Lung (tissue), 12 donors: ENCODE measurements around the gene NFS1. TPM values are rescaled to one million over a fixed set of nuclear protein-coding genes. Genes with fewer than 3 reads are reported as not detected.
"Not testable (repeated sequence)": the region's sequence is repeated elsewhere in the genome, so short reads cannot be mapped to it uniquely, and the experiment has no call there.

ENCODE experiments used
- ATAC-seq: fragments of 200-7000 bp; cut with Tn5 transposase; one replicate; pipeline ENCODE4 v1.9.1; 2020; ENCODE audit warnings: moderate number of reproducible peaks; ENCODE audit not compliant: insufficient read depth, low FRiP score
- DNase-seq, 3 donors: peaks; one replicate each; pipeline ENCODE4 v3.0.0-alpha.2; 2013 to 2017
- H3K27ac ChIP-seq, 2 donors: one replicate each; pipeline ENCODE4 v1.5.1; 2013; ENCODE audit warnings: mild to moderate bottlenecking in 2 of 2, moderate library complexity in 2 of 2, control low read depth in 1 of 2, inconsistent platforms in 1 of 2, low read depth in 1 of 2, low read length in 1 of 2
- H3K27me3 ChIP-seq, 3 donors: one replicate each; pipeline ENCODE4 v1.5.1; 2013; ENCODE audit warnings: low read length in 2 of 3; ENCODE audit not compliant: control insufficient read depth in 3 of 3, insufficient read depth in 3 of 3
- H3K36me3 ChIP-seq, 4 donors: one replicate each; pipeline ENCODE4 v1.5.1; 2013; ENCODE audit warnings: low read length in 4 of 4, mild to moderate bottlenecking in 1 of 4, moderate library complexity in 1 of 4; ENCODE audit not compliant: control insufficient read depth in 4 of 4, insufficient read depth in 4 of 4
- H3K4me1 ChIP-seq, 5 donors: one replicate each; pipeline ENCODE4 v1.5.1; 2013; ENCODE audit warnings: low read length in 5 of 5, mild to moderate bottlenecking in 2 of 5, moderate library complexity in 1 of 5; ENCODE audit not compliant: control insufficient read depth in 5 of 5, insufficient read depth in 5 of 5
- H3K4me3 ChIP-seq: one replicate; pipeline ENCODE4 v1.5.1; 2013; ENCODE audit warnings: mild to moderate bottlenecking, control low read depth, moderate library complexity
- H3K9ac ChIP-seq, 2 donors: one replicate each; pipeline ENCODE4 v1.5.1; 2013; ENCODE audit warnings: low read length in 2 of 2, control low read depth in 1 of 2; ENCODE audit not compliant: insufficient read depth in 1 of 2
- H3K9me3 ChIP-seq, 4 donors: one replicate each; pipeline ENCODE4 v1.5.1; 2013; ENCODE audit warnings: low read length in 3 of 4, mild to moderate bottlenecking in 1 of 4, moderate library complexity in 1 of 4; ENCODE audit not compliant: control insufficient read depth in 4 of 4, insufficient read depth in 3 of 4
- WGBS, 2 donors: extraction: QIAGEN DNeasy Blood & Tissue Kit; methylation state at CpG; one replicate each; pipeline ENCODE4 v1.1.7; 2013; 5-methylcytosine and 5-hydroxymethylcytosine counted together
- polyA plus RNA-seq, 2 donors: library from polyadenylated mRNA; stranded (reverse); fragments of 200-250 nt; gene quantifications; one replicate each; pipeline ENCODE4 v1.2.1, GENCODE V29; 2013
- total RNA-seq, 2 donors: library from RNA; depleted of rRNA in 1 of 2; stranded (reverse); fragments of >200 nt in 1 of 2; gene quantifications; one replicate each; pipeline ENCODE4 v1.2.1, GENCODE V29; 2014 to 2021
- TF ChIP-seq, protein P1 (sequence below): IDR thresholded peaks from 2 replicates; pipeline ENCODE4 v1.5.1; 2012; ENCODE audit warnings: mild to moderate bottlenecking; ENCODE audit errors: control extremely low read depth, extremely low read depth
- donor health status: control.
- donor health status: control.
- donor health status: Bipolar disorder and iron deficiency.
- donor health status: healthy.
- donor health status: DM: yes; HTN: yes; CAD: no.

NFS1 gene
- total and polyA plus RNA-seq, 4 donors = 18.8 to 33.9 (median 23.7) TPM

GRCh38 chr20:35714127-35714526 is 15.0 kb upstream of the NFS1 start:
- peaks cover 0 to 4% (median 0%) of the 10 kb centered on the region in 5 donors for H3K4me1 ChIP-seq
- DNase-seq (no peak), ATAC-seq (no peak)
- H3K27me3 ChIP-seq = no peaks in the 10 kb centered on the region
- no peak overlapping the region for H3K9ac ChIP-seq
- H3K9me3 ChIP-seq = peaks cover 0 to 1% (median 0%) of the 10 kb centered on the region in 4 donors
- H3K27ac ChIP-seq = no peak overlapping the region
- H3K36me3 ChIP-seq = peaks cover 32 to 84% (median 48%) of the 10 kb centered on the region in 4 donors
- WGBS, 2 donors = 83 to 85% methylated on average over 4 of the region's 4 CpGs
- no peak overlapping the region for H3K4me3 ChIP-seq
- TF ChIP-seq, protein P1, sequence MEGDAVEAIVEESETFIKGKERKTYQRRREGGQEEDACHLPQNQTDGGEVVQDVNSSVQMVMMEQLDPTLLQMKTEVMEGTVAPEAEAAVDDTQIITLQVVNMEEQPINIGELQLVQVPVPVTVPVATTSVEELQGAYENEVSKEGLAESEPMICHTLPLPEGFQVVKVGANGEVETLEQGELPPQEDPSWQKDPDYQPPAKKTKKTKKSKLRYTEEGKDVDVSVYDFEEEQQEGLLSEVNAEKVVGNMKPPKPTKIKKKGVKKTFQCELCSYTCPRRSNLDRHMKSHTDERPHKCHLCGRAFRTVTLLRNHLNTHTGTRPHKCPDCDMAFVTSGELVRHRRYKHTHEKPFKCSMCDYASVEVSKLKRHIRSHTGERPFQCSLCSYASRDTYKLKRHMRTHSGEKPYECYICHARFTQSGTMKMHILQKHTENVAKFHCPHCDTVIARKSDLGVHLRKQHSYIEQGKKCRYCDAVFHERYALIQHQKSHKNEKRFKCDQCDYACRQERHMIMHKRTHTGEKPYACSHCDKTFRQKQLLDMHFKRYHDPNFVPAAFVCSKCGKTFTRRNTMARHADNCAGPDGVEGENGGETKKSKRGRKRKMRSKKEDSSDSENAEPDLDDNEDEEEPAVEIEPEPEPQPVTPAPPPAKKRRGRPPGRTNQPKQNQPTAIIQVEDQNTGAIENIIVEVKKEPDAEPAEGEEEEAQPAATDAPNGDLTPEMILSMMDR = no peak

- H3K9ac ChIP-seq, H3K4me3 ChIP-seq, H3K9me3 ChIP-seq, H3K4me1 ChIP-seq, ATAC-seq, H3K27me3 ChIP-seq, H3K27ac ChIP-seq, DNase-seq: not testable (repeated sequence)
- 80 to 83% methylated on average over 9 of the region's 9 CpGs for WGBS, 2 donors
- peaks cover 24 to 83% (median 43%) of the 10 kb centered on the region in 4 donors for H3K36me3 ChIP-seq
These were observed 14.0 kb upstream of the NFS1 start for GRCh38 chr20:35713120-35713519.

DNA sequence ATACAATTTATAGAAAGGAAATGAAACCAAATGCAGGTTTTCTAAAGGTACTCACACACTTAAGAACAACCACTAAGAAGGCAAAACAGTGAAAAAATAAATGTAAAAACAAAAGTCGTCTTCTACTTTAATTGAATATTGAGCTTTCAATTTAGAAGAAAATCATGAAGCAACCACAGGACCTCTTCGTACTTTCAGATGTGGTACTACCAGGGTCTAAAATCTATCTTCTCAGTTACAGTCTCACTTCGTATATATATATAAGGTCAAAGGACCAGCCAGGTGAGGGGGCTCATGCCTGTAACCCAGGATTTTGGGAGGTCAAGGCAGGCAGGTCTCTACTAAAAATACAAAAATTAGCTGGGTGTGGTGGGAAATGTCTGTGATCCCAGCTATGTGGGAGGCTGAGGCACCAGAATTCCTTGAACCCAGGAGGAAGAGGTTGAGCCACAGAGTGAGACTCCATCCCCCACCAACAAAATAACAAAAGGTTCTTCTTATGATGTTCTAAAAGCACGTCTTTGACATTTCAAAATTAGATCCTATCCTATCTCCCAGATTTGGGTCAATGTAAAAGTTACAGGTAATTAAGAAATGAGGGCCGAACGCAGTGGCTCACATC is 12.5 kb upstream of the NFS1 start:
- DNase-seq (no peak), ATAC-seq (no peak)
- 78 to 90% methylated on average over 6 of the region's 6 CpGs for WGBS, 2 donors
- peaks cover 20 to 72% (median 42%) of the 10 kb centered on the region in 4 donors for H3K36me3 ChIP-seq
- H3K9me3 ChIP-seq = peaks cover 0 to 1% (median 0%) of the 10 kb centered on the region in 4 donors
- TF ChIP-seq, protein P1 = no peak
- H3K4me1 ChIP-seq = peaks cover 0 to 4% (median 0%) of the 10 kb centered on the region in 5 donors
- H3K4me3 ChIP-seq = no peak overlapping the region
- no peak overlapping the region for H3K27ac ChIP-seq
- H3K27me3 ChIP-seq = no peaks in the 10 kb centered on the region
- H3K9ac ChIP-seq = no peak overlapping the region

DNA sequence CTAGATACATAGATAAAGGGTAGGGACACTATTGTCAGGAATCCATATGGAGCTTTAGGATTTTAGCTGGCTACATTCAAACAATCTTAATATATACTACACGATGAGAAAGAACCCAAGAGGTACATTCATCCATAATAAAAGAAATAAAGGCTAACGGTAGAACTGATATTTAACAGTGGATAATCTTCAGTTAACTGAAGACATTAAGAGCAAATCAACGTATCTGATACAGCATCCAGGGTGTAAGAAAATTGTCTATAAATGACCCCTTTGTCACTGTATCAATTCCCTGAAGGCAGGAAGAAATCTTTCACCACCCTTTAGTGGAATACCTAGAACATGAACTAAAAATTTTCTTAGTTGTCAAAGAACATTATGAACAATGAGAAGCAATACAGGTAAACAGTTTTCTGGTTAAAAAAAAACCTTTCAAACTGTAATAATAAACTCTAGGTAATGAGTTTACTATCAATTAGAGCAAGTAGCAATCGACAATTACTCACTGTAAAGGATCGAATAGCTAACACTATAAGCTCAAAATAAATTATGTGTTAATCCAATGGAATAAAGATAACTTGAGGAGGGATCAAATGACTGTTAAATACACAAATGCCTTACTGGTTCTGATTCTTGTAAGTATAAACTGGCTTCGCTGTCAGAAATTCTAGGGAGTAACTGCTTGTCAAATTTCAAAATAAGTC is 11.9 kb upstream of the NFS1 start:
- DNase-seq (no peak), ATAC-seq (no peak)
- no peak overlapping the region for H3K9ac ChIP-seq
- peaks cover 0 to 1% (median 0%) of the 10 kb centered on the region in 4 donors for H3K9me3 ChIP-seq
- H3K4me1 ChIP-seq = peaks cover 0 to 4% (median 0%) of the 10 kb centered on the region in 5 donors
- WGBS, 2 donors = 78 to 86% methylated on average over 6 of the region's 6 CpGs
- peaks cover 20 to 72% (median 42%) of the 10 kb centered on the region in 4 donors for H3K36me3 ChIP-seq
- TF ChIP-seq, protein P1 = no peak
- H3K4me3 ChIP-seq = no peak overlapping the region
- no peak overlapping the region for H3K27ac ChIP-seq
- H3K27me3 ChIP-seq = no peaks in the 10 kb centered on the region
